ENCODE results near the gene ANGPTL5.
"Not testable (repeated sequence)": the region's sequence is repeated elsewhere in the genome, so short reads cannot be mapped to it uniquely, and the experiment has no call there.

ANGPTL5 gene

GRCh38 chr11:101916422-101916821 lies at the start of gene ANGPTL5:
Gene ANGPTL5 (minus strand): TSS chr11:101916522. CDS start chr11:101907909, 8,613 bp downstream.
- no peak for DNase-seq (ENCODE audit: low read depth)
- TF ChIP-seq CTCF (conservative IDR thresholded peaks at IDR 0.05; ENCODE audit: low read depth, low read length), result no peak

GRCh38 chr11:101964200-101964599 lies 47.9 kb upstream of the ANGPTL5 start:
- not testable (repeated sequence) for DNase-seq (ENCODE audit: low read depth); H3K4me3 ChIP-seq (ENCODE audit: low read depth, low read length)

More at GRCh38 chr11:101916422-101916821, at the start of gene ANGPTL5:
- peak within 1 kb of the TSS; percentile 92 for H3K4me3 ChIP-seq (ENCODE audit: low read depth, low read length)

GRCh38 chr11:101960231-101960630 lies 43.9 kb upstream of the ANGPTL5 start:
- TF ChIP-seq CTCF (conservative IDR thresholded peaks at IDR 0.05; ENCODE audit: low read depth, low read length), result no peak
- DNase-seq (ENCODE audit: low read depth), result peak; percentile 1
- H3K4me3 ChIP-seq (ENCODE audit: low read depth, low read length), result no peak overlapping the region

- TF ChIP-seq CTCF (conservative IDR thresholded peaks at IDR 0.05; ENCODE audit: low read depth, low read length), result no peak
- DNase-seq (ENCODE audit: low read depth), result no peak
- no peak overlapping the region for H3K4me3 ChIP-seq (ENCODE audit: low read depth, low read length)
Observed at GRCh38 chr11:101955701-101956100, 39.4 kb upstream of the ANGPTL5 start.

GRCh38 chr11:101955278-101955677 lies 39.0 kb upstream of the ANGPTL5 start:
- no peak for TF ChIP-seq CTCF (conservative IDR thresholded peaks at IDR 0.05; ENCODE audit: low read depth, low read length)
- no peak for DNase-seq (ENCODE audit: low read depth)
- H3K4me3 ChIP-seq (ENCODE audit: low read depth, low read length), result no peak overlapping the region

GRCh38 chr11:101949680-101950220 lies 33.4 kb upstream of the ANGPTL5 start:
- no peak overlapping the region for H3K4me3 ChIP-seq (ENCODE audit: low read depth, low read length)
- no peak for DNase-seq (ENCODE audit: low read depth)
- no peak for TF ChIP-seq CTCF (conservative IDR thresholded peaks at IDR 0.05; ENCODE audit: low read depth, low read length)

GRCh38 chr11:101945448-101945847 lies 29.1 kb upstream of the ANGPTL5 start:
- H3K4me3 ChIP-seq (ENCODE audit: low read depth, low read length), result no peak overlapping the region
- DNase-seq (ENCODE audit: low read depth), result no peak
- TF ChIP-seq CTCF (conservative IDR thresholded peaks at IDR 0.05; ENCODE audit: low read depth, low read length), result no peak

Data from choroid plexus epithelial cell (primary cell).